Left forelimb (tissue), 1 donor: Measurements from ENCODE around the gene EPB41L5.
"Not testable (repeated sequence)": the region's sequence is repeated elsewhere in the genome, so short reads cannot be mapped to it uniquely, and the experiment has no call there.

Source experiments
- DNase-seq: peaks from one replicate; pipeline ENCODE4 v3.0.0-alpha.2; 2018; ENCODE audit warnings: low spot score

EPB41L5 gene

DNA sequence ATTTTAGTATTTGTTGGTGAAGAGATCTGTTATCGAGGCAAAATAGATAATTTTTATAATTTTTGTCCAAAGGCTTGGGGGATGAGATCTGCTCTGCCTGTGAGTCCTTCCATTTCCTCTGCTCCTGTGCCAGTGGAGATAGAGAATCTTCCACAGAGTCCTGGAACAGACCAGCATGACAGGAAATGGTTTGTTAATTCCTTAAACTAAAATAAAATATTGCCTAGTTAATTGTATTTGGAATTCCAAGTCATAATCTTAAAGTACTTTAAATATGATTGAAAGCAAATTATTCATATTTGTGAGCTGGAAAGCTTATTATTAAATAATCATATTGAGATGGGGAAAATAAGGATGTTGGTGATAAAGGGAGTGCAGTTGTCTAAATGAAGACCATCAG lies 87.8 kb downstream of the EPB41L5 start:
- no peak for DNase-seq

DNA sequence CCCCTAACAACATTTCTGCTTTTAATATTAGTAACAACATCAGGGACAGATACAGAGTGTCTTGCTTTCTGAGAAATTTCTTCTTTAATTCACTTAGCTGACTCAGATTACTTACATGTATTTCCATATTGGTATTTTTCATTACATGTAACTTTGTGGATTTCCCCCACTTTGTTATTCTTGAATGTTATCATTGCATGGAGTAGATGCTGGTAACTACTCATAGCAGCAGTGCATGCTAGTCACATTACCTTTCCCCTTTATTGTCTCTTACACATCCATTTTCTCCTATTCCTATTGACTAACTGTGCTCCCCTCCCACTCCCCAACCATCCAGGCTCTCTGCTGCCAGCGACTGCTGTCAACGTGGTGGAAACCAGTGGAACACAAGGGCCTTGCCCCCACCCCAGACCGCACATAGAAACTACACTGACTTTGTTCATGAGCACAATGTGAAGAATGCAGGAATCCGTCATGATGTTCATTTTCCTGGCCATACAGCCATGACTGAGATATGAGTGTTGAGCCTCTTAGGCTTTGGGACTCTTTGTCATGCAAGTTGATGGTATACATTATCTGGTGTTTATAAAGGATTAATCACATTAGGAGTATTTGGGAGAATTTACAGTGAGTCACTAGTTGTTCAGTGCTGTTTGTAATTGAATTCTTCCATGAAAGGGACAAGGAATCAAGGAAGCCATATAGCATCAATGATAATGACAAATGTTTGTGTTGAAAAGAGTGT lies 91.0 kb downstream of the EPB41L5 start:
- no peak for DNase-seq

DNA sequence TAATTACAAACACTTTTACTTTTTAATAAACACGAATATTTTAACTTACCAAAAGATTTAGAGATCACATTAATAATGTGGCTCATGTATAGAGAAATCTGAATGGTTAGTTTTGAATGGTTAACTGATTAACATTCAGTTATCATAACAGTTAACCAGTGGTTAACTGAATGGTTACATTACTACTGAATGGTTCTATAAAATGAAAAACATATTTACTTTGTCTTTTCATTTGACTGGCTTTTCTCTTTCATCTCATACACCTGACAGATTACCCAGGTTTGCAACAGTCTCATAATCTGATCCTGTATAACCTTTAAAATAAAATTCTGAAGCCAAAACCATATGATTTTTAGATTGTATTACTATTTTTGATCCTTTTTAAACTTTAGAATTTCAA lies 91.9 kb downstream of the EPB41L5 start:
- no peak for DNase-seq

DNA sequence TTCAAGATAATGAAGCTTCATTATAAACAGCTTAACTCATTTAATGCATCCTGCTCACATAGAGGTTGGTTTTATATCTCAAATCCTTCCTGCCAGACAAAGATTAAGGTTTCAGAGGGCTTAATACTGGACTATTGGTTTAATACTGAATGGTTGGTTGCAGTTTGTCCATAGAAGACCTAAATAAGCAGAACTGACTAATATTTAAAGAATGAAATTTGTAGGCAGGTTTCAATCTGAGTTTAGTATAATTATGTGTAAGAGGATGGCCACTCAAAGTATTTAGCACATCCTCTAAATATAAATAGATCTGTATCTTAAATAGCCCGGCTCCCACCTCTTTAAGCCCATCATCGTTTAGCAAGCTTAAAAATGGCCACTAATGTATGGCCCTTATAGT lies 92.5 kb downstream of the EPB41L5 start:
- no peak for DNase-seq

DNA sequence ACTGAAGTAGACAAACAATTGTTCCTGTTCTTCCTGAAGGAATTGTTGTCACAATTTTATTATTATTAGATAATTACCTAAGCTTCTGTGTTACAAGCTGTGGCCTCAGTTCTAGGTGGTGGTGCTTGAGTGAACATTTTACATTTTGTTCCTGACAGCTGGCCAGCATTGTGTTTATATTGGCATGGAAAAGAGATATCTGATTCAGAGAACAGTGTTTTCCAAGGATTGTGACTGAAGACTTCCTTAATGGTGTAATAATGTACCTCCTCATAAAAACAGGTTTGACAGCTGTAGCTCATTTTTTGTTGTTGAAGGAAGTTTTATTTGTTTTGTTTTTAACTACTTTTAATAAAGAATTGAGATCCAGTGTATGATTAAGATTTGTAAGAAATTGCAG lies 95.2 kb downstream of the EPB41L5 start:
- DNase-seq: no peak

DNA sequence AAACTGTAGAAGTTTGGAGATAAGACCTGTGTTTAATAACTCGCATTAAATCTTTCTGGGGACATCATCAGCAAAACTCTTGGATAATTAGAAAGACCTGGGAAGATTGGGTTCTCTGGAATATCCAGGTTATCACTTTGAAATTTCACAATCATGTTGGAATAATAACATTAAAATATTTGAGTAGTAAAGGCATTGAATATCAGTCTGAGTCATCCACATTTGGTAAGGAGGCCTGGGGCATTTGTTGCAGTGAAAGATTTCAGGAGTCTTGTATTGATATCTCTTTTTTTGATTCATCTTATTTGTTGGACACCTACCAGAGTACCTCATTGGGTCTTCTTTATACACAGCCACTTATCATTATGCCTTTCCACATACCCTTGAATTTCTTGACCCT lies 95.9 kb downstream of the EPB41L5 start:
- no peak for DNase-seq

DNA sequence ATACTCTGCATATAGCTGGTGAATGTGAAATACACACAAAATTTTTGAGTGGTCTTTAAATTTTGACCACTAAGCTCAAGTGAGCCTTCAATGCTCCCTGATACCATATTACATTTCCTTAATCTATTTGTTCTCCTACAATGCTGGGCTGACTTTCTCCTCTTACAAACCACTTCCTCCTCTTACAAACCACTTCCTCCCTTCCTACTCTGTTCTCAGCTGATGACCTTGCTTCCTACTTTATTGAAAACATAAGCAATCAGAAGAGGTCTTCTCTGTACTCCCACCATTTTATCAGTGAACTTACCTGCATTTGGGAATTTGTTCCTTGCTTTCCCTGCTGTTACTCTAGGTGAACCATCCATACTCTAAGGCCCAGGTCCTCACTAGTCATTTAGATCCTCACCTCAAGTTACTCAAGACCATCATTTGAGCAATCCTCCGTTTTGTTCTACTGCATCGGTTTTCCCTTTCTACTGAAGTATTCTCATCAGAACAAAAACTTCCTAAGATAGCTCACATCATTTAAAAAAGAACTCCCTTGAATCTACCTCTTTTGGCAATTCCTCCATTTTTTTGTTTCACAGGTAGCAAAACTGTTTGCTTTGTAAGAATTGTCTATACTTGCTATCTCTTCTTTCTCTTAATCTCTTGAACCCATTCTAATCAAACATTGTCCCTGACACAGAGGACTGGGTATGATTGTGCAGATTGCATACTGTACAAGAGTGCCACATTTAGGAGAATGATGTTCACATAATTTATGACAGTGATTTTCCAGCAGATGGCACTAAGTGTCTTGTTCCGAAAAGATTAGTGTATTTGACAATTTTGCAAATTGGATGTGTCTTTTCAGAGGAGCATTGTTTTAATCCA lies 96.5 kb downstream of the EPB41L5 start:
- DNase-seq: no peak

DNA sequence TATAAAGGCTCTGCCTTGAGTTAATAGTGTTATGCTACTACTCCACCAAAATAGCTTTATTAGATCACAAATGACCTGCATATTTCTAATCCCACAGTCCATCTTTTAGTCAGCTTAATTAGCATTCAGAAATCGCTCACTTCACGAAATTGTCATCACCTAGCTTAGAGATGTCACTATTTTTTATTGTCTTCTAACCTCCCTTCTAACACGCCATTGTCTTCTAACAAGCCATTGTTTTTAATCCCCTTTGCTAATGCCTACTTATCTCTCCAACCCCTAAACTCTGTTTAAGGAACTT lies 97.1 kb downstream of the EPB41L5 start:
- no peak for DNase-seq

DNA sequence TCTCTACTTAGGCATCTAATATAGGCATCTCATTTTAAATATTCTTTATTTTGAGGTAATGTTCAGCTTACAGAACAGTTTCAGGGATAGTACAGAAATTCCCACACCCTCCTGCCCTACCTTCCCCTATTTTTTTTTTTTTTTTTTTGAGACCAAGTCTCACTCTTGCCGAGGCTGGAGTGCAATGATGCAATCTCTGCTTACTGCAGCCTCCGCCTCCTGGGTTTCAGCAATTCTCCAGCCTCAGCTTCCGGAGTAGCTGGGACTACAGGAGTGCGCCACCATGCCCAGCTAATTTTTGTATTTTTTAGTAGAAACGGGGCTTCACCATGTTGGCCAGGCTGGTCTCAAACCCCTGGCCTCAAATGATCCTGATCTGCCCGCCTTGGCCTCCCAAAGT lies 97.6 kb downstream of the EPB41L5 start:
- DNase-seq: no peak

DNA sequence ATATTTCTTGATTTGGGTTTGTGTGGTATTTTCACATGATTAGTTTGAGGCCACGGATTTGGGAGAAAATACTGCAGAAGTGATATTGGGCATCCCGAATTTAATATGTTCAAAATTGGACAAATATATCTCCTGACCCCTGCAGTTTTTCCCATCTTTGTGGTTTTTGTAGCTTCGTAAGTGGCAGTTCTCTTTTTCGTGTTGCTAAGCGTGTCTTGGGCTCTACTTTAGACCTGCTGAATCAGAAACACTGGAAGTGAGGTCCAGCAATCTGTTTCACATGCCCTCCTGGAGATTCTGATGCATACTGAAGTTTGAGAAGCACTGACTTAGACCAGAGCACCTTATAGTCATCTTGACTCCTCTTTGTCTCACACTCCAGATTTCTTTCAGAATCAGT lies 98.3 kb downstream of the EPB41L5 start:
- DNase-seq: no peak

DNA sequence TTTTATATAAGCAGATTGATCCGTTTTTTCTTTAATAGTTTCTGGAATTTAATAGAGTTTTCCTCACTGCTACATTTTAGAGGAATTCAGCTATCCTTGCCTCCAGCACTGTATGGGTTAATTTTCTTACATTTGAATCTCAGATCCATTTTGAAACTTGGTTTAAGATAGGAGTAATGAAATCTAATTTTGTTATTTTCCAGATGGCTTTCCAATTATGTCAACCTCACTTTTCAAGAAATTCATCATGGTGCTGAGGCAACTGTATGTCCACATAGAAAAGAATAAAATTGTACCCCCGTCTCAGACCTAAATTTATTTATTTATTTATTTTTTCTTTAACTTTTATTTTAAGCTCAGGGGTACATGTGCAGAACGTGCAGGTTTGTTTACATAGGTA lies 105.1 kb downstream of the EPB41L5 start:
- no peak for DNase-seq

DNA sequence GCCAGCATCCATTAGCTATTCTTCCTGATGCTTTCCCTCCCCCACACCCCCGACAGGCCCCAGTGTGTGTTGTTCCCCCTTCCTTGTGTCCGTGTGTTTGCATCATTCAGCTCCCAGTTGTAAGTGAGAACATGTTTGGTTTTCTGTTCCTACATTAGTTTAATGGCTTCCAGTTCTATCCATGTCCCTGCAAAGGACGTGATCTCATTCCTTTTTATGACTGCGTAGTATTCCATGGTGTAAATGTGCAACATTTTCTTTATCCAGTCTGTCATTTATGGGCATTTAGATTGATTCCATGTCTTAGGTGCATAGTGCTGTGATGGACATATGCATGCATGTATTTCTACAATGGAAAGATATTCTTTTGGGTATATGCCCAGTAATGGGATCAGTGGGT lies 105.6 kb downstream of the EPB41L5 start:
- DNase-seq: no peak

DNA sequence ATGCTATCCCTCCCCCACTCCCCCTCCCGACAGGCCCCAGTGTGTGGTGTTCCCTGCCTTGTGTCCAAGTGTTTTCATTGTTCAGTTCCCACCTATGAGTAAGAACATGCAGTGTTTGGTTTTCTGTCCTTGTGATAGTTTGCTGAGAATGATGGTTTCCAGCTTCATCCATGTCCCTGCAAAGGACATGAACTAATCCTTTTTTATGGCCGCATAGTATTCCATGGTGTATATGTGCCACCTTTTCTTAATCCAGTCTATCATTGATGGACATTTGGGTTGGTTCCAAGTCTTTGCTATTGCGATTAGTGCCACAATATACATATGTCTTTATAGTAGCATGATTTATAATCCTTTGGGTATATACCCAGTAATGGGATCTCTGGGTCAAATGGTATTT lies 108.5 kb downstream of the EPB41L5 start:
- not testable (repeated sequence) for DNase-seq

DNA sequence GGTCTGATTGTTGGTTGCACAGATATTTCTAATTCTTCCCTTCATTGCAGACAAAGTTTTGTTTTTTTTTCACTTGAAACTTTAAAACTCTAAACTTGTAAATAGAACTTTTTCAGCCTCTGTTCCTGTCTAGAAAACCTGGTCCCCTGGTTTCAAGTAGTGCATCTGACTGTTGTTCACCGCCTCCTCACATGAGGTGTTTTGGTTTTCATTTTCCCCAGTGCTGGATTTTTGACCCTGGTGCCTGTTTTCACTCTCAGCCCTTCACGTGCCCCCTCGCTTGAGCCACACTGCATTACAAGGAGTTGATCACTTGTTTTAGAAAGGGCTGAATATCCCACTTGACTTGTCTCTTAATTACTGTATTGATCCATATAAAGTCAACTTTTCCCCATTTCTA lies 110.2 kb downstream of the EPB41L5 start:
- DNase-seq: no peak

DNA sequence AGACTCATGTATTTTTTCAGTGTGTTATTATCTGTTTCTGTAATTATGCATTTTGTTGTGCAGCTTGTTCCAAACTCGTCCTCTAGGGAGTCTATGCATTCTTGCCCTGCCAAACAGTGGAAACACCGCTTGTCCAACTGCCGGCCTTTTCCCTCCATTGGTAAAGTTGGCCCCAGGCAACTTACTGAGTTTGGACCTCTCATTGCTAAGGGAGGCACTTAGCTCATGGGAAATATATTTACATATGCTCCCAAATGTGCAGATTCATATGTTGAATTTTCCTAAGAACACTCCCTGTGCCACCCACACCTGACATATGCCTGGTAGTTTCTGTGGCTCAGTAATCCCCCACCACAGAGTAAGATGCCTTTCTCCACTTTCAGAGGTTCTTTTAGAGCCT lies 112.3 kb downstream of the EPB41L5 start:
- no peak for DNase-seq

DNA sequence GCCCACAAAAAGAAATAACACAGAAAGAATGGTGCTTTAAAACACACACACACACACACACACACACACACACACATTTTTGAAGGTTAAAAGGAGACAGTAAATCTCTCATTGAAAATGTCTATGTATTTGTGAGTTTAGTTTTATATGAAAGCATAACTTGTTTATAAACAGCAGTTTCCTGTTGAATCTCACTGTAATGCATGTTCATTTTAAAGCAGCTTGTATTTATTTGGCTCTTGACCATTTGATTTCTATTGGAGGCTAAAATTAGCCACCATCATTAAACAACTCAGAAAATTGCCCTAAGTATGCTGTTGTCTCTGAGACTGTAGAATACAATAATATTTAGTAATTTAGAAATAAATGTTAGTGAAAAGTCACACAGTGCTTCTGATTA lies 115.3 kb downstream of the EPB41L5 start:
- no peak for DNase-seq

DNA sequence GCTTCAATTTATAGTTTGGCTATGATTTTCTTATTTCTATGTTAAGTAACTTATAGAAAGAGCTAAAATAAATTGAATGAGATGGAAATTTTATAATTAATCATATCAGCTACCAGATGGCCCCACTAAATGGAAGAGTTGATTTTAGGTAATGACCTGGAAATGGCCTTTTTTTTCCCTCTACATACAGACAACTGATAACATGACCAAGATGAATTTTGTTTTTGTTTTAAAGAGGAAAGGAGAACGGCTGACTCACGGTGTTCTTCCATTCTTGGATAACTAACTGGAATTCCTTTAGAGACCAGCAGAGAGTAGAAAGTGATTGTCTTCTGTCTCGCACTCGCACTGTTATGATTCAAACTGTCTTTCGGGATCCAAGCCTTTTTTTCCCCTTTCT lies 119.3 kb downstream of the EPB41L5 start:
- no peak for DNase-seq

DNA sequence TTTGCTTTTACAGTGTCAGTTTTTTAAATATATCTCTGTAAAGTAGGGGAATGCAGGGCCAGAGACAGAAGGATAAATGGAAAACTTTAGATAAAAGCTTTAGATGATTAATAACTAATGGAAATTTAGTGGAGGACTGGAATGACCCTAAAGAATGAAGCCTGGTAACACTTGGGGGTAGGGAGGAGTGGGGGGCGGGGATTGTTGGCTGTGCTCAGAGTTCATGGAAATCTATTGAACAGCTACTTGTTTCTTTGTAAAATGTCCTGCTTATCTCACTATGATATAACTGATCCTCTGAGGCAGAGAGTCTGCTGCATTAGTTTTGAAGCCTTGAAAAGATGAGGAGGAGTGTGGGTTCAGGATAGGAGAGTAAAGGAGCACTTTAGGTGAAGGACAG lies 119.8 kb downstream of the EPB41L5 start:
- DNase-seq: no peak

DNA sequence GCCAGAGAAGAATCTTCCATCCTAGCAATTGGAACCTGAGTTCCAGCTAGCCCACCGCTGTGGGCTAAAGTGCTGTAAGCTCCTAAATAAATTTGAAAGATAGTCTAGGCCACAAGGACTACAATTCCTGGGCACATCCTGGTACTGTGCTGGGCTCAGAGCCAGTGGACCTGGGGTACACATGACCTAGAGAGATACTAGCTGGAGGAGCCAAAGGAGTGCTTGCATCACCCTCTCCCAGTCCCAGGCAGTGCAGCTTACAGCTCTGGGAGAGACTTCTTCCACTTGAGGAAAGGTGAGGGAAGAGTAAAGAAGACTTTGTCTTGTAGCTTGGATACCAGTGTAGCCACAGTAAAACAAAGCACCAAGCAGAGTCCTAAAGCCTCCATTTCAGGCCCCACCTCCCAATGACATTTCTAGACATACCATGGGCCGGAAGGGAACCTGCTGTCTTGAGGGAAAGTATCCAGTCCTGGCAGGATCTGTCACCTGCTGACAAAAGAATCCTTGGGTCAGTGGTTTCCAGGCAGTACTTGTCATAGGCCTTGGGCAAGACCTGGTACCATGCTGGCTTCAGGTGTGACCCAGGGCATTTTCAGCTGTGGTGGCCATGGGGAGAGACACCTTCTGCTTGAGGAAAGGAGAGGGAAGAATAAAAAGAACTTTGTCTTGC lies 120.8 kb downstream of the EPB41L5 start:
- no peak for DNase-seq

DNA sequence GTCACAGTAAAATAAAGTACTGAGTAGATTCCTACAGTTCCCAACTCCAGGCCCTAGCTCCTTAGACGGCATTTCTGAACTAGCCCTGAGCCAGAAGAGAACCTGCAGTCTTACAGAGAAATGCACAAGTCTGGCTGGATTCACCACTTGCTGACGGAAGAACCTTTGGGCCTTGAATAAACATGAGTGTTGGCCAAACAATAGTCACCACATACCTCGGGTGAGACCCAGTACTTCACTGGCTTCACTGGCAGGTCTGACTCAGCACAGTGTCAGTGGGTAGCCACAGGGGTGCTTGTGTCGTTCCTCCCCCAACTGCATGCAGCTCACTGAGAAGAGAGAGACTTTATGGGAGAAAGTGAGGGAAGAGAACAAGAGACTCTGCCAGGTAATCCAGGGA lies 121.4 kb downstream of the EPB41L5 start:
- DNase-seq: no peak

DNA sequence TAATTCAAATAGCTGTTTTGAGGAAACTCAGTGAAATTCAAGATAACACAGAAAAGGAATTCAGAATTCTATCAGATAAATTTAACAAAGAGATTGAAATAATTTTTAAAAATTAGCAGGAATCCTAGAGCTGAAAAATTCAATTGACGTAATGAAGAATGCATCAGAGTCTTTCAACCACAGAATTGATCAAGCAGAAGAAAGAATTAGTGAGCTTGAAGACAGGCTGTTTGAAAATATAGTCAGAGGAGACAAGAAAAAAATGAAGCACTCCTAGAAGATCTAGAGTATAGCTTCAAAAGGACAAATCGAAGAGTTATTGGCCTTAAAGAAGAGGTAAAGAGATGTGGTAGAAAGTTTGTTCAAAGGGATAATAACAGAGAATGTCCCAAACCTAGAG lies 122.1 kb downstream of the EPB41L5 start:
- not testable (repeated sequence) for DNase-seq

DNA sequence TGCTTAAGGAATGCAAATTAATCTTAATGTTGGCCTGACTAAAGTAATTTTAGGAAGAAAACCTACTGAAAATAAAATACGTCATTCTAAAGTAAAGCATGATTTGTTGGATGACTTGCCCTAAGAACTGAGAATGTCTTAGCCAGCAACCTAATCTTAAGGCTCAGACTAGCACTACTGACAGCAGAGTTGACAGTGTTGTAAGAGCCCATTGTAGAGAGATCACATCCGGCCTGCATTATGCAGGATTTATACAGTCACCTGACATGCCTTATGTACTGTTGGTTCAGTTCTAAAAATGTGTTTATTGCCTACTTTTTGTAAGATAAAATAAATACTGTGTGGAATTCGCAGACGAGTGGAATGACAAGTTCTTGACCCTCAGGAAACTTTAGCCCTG lies 128.0 kb downstream of the EPB41L5 start:
- no peak for DNase-seq
